Gastroesophageal sphincter (tissue), 4 donors: ENCODE data around the gene PRKAG2. TPM values are rescaled to one million over a fixed set of nuclear protein-coding genes. Genes with fewer than 3 reads are reported as not detected.

ENCODE experiments used
- ATAC-seq: fragments of 150-250 bp; one replicate; pipeline ENCODE4 v1.9.1; 2016; ENCODE audit warnings: mild to moderate bottlenecking, moderate library complexity
- H3K27ac ChIP-seq, 4 donors: fragments of 200-600 bp; sonication (generic) in 3 of 4; 1 replicate in 3 of 4; 2 replicates in 1 of 4; pipeline ENCODE4 v1.5.1; 2016 to 2019
- H3K27me3 ChIP-seq: fragments of 200-600 bp; sonication (generic); one replicate; pipeline ENCODE4 v1.5.1; 2019
- H3K36me3 ChIP-seq, 2 donors: fragments of 200-600 bp; sonication (generic); one replicate each; pipeline ENCODE4 v1.5.1; 2019; ENCODE audit warnings: control low read depth in 1 of 2
- H3K4me1 ChIP-seq, 3 donors: fragments of 200-600 bp; sonication (generic); 1 replicate in 2 of 3; 2 replicates in 1 of 3; pipeline ENCODE4 v1.5.1; 2016 to 2019; ENCODE audit warnings: control low read depth in 2 of 3
- H3K4me3 ChIP-seq, 2 donors: fragments of 200-600 bp; sonication (generic); one replicate each; pipeline ENCODE4 v1.5.1; 2019; ENCODE audit warnings: mild to moderate bottlenecking in 1 of 2, moderate library complexity in 1 of 2
- H3K9me3 ChIP-seq, 3 donors: fragments of 200-600 bp; sonication (generic); one replicate each; pipeline ENCODE4 v1.5.1; 2017 to 2019; ENCODE audit warnings: control low read depth in 2 of 3
- EP300 ChIP-seq: sonication (generic); formaldehyde crosslinking; IDR thresholded peaks from one replicate; pipeline ENCODE4 v1.6.1; 2017; ENCODE audit warnings: antibody characterized with exemption, mild to moderate bottlenecking
- POLR2A ChIP-seq, 2 donors: fragments of 450-650 bp; IDR thresholded peaks; one replicate each; pipeline ENCODE4 v1.6.1; 2017; ENCODE audit warnings: antibody characterized with exemption in 2 of 2, mild to moderate bottlenecking in 2 of 2, moderate library complexity in 1 of 2
- POLR2AphosphoS5 ChIP-seq: sonication (generic); formaldehyde crosslinking; IDR thresholded peaks from one replicate; pipeline ENCODE4 v1.6.1; 2017; ENCODE audit warnings: antibody characterized with exemption
- WGBS, 2 donors: methylation state at CpG; one replicate each; pipeline ENCODE4 v1.1.5; 2018; ENCODE audit warnings: low coverage in 1 of 2; 5-methylcytosine and 5-hydroxymethylcytosine counted together
- total RNA-seq, 4 donors: library from RNA; depleted of rRNA; stranded (reverse); fragments of >200 nt; gene quantifications; one replicate each; pipeline ENCODE4 v1.1.0, GENCODE V29; 2016
- TF ChIP-seq, protein P1 (sequence below), 4 experiments: fragments of 200-600 bp in 2 of 4; fragments of 450-650 bp in 2 of 4; sonication (generic) in 1 of 4; IDR thresholded peaks; one replicate each; pipeline ENCODE4 v1.5.1; 2017 to 2019; ENCODE audit warnings: antibody characterized with exemption in 4 of 4, mild to moderate bottlenecking in 2 of 4, moderate library complexity in 2 of 4

PRKAG2 gene
- total RNA-seq, 4 donors from 2014 or later: 48.9 to 89.0 (median 75.7) TPM

GRCh38 chr7:151825721-151826120, 51.2 kb downstream of the PRKAG2 start:
- H3K36me3 ChIP-seq: no peaks in the 10 kb centered on the region
- WGBS, 2 donors: 60% methylated on average over 1 of the region's 5 CpGs; no CpG with 5 or more reads in 1 of the 2 donors
- no peaks in the 10 kb centered on the region for H3K9me3 ChIP-seq
- ATAC-seq: no peak
- H3K4me3 ChIP-seq: no peak overlapping the region
- peaks cover 0 to 46% (median 4%) of the 10 kb centered on the region in 3 donors for H3K4me1 ChIP-seq
- peak overlapping the region in 1 of 4 donors; percentile 13 for H3K27ac ChIP-seq
- H3K27me3 ChIP-seq: peaks cover 8% of the 10 kb centered on the region
- TF ChIP-seq EP300: no peak
- no peak for TF ChIP-seq POLR2A (IDR thresholded peaks at IDR 0.05)
- TF ChIP-seq, protein P1, sequence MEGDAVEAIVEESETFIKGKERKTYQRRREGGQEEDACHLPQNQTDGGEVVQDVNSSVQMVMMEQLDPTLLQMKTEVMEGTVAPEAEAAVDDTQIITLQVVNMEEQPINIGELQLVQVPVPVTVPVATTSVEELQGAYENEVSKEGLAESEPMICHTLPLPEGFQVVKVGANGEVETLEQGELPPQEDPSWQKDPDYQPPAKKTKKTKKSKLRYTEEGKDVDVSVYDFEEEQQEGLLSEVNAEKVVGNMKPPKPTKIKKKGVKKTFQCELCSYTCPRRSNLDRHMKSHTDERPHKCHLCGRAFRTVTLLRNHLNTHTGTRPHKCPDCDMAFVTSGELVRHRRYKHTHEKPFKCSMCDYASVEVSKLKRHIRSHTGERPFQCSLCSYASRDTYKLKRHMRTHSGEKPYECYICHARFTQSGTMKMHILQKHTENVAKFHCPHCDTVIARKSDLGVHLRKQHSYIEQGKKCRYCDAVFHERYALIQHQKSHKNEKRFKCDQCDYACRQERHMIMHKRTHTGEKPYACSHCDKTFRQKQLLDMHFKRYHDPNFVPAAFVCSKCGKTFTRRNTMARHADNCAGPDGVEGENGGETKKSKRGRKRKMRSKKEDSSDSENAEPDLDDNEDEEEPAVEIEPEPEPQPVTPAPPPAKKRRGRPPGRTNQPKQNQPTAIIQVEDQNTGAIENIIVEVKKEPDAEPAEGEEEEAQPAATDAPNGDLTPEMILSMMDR (IDR thresholded peaks at IDR 0.05): no peak
- TF ChIP-seq POLR2AphosphoS5: no peak

- TF ChIP-seq POLR2AphosphoS5: peak; percentile 33
- TF ChIP-seq, protein P1 (IDR thresholded peaks at IDR 0.05): no peak
- no peak for TF ChIP-seq POLR2A (IDR thresholded peaks at IDR 0.05)
- TF ChIP-seq EP300: no peak
- Histone ChIP-seq H3K27me3 (peaks cover 8% of the 10 kb centered on the region), H3K4me1 (peaks cover 0 to 46% (median 4%) of the 10 kb centered on the region in 3 donors), H3K27ac (peak overlapping the region in 3 of 4 donors; percentile 7 to 53 (median 44)), H3K9me3 (no peaks in the 10 kb centered on the region), H3K36me3 (no peaks in the 10 kb centered on the region), H3K4me3 (peak overlapping the region in 1 of 2 donors; percentile 14)
- WGBS, 2 donors: 35 to 36% methylated on average over 4 to 13 of the region's 14 CpGs
- no peak for ATAC-seq
These were observed 52.5 kb downstream of the PRKAG2 start for GRCh38 chr7:151824373-151824933.

- no peak for ATAC-seq
- Histone ChIP-seq H3K4me3 (peak overlapping the region in 1 of 2 donors; percentile 14), H3K27ac (peak overlapping the region in 3 of 4 donors; percentile 18 to 53 (median 44)), H3K9me3 (no peaks in the 10 kb centered on the region), H3K36me3 (no peaks in the 10 kb centered on the region), H3K4me1 (peaks cover 0 to 46% (median 4%) of the 10 kb centered on the region in 3 donors), H3K27me3 (peaks cover 8% of the 10 kb centered on the region)
- TF ChIP-seq, protein P1 (IDR thresholded peaks at IDR 0.05): no peak
- no peak for TF ChIP-seq POLR2AphosphoS5
- TF ChIP-seq EP300: no peak
- no peak for TF ChIP-seq POLR2A (IDR thresholded peaks at IDR 0.05)
- WGBS, 2 donors: 44 to 64% methylated on average over 3 to 8 of the region's 8 CpGs
These were observed 53.1 kb downstream of the PRKAG2 start for GRCh38 chr7:151823566-151824372.

DNA sequence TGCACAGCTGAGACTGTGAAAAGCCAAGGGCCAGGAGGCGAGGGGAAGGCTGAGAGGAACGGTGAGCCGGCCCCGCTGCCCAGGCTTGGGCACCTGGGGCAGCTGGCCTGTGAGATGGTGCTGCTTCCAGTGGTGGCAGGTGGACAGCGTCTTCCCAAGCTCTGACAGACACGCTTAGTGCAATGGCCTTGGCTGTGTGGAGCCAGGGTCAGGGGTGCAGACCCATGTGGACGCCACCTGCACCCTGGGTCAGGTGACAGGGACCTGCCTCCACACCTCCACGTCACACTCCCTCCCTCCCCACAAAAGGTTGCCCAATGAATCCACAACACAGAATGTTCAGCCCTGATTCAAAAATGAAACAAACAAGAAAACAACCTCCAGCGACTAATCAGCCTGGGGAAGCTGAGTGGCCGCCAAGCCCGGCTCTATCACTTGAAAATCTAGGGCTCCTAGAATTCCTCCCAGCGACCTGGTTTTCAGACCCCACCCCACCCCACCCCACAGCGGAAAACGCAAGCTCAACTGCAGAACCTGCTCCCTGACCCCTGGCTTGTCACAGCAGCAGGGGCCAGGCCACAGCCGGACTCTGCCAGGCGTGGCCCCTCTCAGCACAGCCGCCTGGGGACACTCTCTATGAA, 54.3 kb downstream of the PRKAG2 start:
- H3K4me1 ChIP-seq: peaks cover 0 to 46% (median 4%) of the 10 kb centered on the region in 3 donors
- H3K4me3 ChIP-seq: no peak overlapping the region
- H3K27ac ChIP-seq: peak overlapping the region in 2 of 4 donors; percentile 31 to 41
- ATAC-seq: peak; percentile 42
- H3K27me3 ChIP-seq: peaks cover 8% of the 10 kb centered on the region
- no peaks in the 10 kb centered on the region for H3K36me3 ChIP-seq
- H3K9me3 ChIP-seq: no peaks in the 10 kb centered on the region
- WGBS, 2 donors: 87% methylated on average over 8 of the region's 17 CpGs; no CpG with 5 or more reads in 1 of the 2 donors
- TF ChIP-seq POLR2A (IDR thresholded peaks at IDR 0.05) (no peak), EP300 (no peak), POLR2AphosphoS5 (no peak)
- TF ChIP-seq, protein P1 (IDR thresholded peaks at IDR 0.05): no peak
